ENCODE results near the gene PPP1R26. TPM values are rescaled to one million over a fixed set of nuclear protein-coding genes. Genes with fewer than 3 reads are reported as not detected.

The PPP1R26 gene
- total and polyA plus RNA-seq, 9 of the 15 experiments (the other 6 are each of a cell fraction or from before 2014, with no cell fraction given), result 0.77 to 26.8 (median 9.3) TPM

DNA sequence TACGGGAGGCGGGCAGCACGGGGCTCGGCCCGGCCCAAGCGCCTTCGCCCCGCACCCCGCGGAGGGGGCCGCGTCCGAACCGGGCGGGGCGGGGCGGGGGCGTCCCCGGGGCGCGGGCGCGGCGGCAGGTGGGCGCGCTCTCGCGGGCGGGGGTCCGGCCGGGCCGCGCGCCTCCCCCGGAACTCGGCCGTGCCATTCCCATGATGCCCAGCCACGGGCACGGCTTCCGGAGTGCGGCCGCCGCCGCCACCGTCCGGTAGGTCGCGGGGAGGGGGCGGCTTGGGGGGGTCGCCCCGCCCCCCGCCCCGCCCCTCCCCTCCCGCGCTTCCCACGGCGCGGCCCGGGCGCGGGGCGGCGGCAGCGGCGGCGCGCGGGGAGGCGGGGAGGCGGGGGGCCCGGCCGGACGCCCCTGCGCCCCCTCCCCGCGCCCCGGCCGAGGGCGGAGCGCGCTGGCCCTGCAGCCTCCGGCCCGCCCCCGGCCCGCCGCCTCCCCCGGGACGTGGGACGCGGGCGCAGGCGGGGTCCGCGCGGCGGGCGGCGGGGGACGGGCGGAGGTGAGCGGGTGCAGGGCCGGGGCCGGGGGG, at the start of gene PPP1R26 (continued):
- TF ChIP-seq, protein P1, sequence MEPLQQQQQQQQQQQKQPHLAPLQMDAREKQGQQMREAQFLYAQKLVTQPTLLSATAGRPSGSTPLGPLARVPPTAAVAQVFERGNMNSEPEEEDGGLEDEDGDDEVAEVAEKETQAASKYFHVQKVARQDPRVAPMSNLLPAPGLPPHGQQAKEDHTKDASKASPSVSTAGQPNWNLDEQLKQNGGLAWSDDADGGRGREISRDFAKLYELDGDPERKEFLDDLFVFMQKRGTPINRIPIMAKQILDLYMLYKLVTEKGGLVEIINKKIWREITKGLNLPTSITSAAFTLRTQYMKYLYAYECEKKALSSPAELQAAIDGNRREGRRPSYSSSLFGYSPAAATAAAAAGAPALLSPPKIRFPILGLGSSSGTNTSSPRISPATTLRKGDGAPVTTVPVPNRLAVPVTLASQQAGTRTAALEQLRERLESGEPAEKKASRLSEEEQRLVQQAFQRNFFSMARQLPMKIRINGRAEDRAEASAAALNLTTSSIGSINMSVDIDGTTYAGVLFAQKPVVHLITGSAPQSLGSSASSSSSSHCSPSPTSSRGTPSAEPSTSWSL (CRISPR knock-in tag; IDR thresholded peaks at IDR 0.05; ENCODE audit: borderline replicate concordance), result no peak
- TF ChIP-seq ZNF184 (CRISPR knock-in tag; IDR thresholded peaks at IDR 0.05) (no peak), TAF1 (IDR thresholded peaks at IDR 0.05; ENCODE audit: control insufficient read depth, extremely low read depth, insufficient read depth, low read length, severe bottlenecking) (no peak), ZFP30 (CRISPR knock-in tag; IDR thresholded peaks at IDR 0.05; ENCODE audit: borderline replicate concordance) (no peak), TCF7 (IDR thresholded peaks at IDR 0.05; ENCODE audit: borderline replicate concordance) (no peak), TCF7L2 (IDR thresholded peaks at IDR 0.05; ENCODE audit: low read depth, low read length) (no peak)

DNA sequence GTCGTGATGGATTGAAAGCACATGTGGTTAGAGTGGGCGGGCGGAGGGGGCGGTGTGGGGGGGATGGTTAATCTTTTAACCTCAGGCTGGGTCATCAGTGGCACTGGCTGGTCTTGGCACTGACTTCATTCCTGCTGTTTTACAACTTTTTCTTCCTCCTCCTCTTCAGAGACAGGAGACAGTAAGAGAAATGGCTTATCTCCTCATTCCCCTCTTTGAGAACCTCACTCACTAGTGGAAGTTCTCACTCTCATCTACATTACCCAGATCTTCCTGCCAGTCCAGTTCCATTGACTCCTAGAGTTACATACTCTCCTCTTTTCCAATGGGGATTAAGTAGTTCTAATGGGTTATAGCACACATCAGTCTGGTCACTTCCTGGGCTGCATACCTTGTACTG, 42.3 kb upstream of the PPP1R26 start:
- Histone ChIP-seq H3K27me3 (ENCODE audit: control insufficient read depth in 2 of 2, insufficient read depth in 2 of 2, low read length in 2 of 2) (no peaks in the 10 kb centered on the region), H3K4me3 (no peak overlapping the region), H4K20me1 (replicated peaks; ENCODE audit: control insufficient read depth, insufficient read depth, low read length) (no peaks in the 10 kb centered on the region), H3K9me3 (replicated peaks; ENCODE audit: control insufficient read depth, insufficient read depth, low read depth, low read length) (peaks cover 4% of the 10 kb centered on the region), H3K4me1 (replicated peaks in 1 of 2; ENCODE audit: control insufficient read depth in 2 of 2, insufficient read depth in 2 of 2, low read length in 2 of 2) (peaks cover 13 to 20% of the 10 kb centered on the region in 2 experiments; a peak in 4 of 5 replicates), H2AFZ (ENCODE audit: low read depth, low read length) (no peak overlapping the region), H3K9me1 (ENCODE audit: control insufficient read depth, insufficient read depth, low read length) (no peaks in the 10 kb centered on the region), H3K79me2 (ENCODE audit: control insufficient read depth, insufficient read depth, low read length) (no peaks in the 10 kb centered on the region), H3K27ac (ENCODE audit: extremely low read depth, low read depth, low read length) (no peak overlapping the region), H3K9ac (ENCODE audit: insufficient read depth in 1 of 2, low read depth in 2 of 2, low read length in 2 of 2) (no peak overlapping the region), H3K36me3 (ENCODE audit: control insufficient read depth, insufficient read depth, low read length) (no peaks in the 10 kb centered on the region), H3K4me2 (ENCODE audit: insufficient read depth, low read length) (no peak overlapping the region)
- no peak for ATAC-seq
- ChIA-PET CTCF (ENCODE audit: low intra/inter-chr PET ratio) (no interaction called here), POLR2A (no interaction called here)
- DNase-seq (ENCODE audit: extremely low read depth in 1 of 4, low spot score in 3 of 4), result no peak
- no TSS peak for BruUV-seq (replicated peaks)
- in situ Hi-C loops (cut with MboI) (no loop called here), intact Hi-C loops (cut with micrococcal nuclease) (no loop called here)
- 69% methylated on average over 4 of the region's 4 CpGs for WGBS (ENCODE audit: insufficient coverage, low coverage, missing lambda C conversion rate)
- no peak for FAIRE-seq
- TF ChIP-seq CBX3 (IDR thresholded peaks at IDR 0.05; ENCODE audit: borderline replicate concordance in 1 of 2, low read length in 2 of 2) (0 out of 3 replicates have a peak, but pooled peaks of 1 of the 2 experiments have one; percentile 20), CBX1 (IDR thresholded peaks at IDR 0.05; ENCODE audit: low read depth) (peak; percentile 31; the same call in 1 of the 2 replicates), CBX5 (IDR thresholded peaks at IDR 0.05; ENCODE audit: borderline replicate concordance, low read depth) (peak; percentile 91; the same call in 1 of the 2 replicates)

Data from K562 (cell line).